DOHH2 (cell line): Measurements from ENCODE around the gene DNAI7.

Source experiments
- H3F3A ChIP-seq: fragments of 200-600 bp; sonication (generic), shearing (Covaris generic); 2 replicates; pipeline ENCODE4 v1.6.0; 2016; ENCODE audit warnings: antibody characterized with exemption, mild to moderate bottlenecking; ENCODE audit not compliant: control insufficient read depth, insufficient read depth
- H3K27ac ChIP-seq: fragments of 200-600 bp; sonication (generic); 2 replicates; pipeline ENCODE4 v1.5.1; 2014; ENCODE audit warnings: low read depth, mild to moderate bottlenecking, low read length, moderate library complexity
- H3K27me3 ChIP-seq: fragments of 200-600 bp; sonication (generic); 2 replicates; pipeline ENCODE4 v1.6.1; 2014; ENCODE audit warnings: mild to moderate bottlenecking, low read length, mixed read lengths; ENCODE audit not compliant: control insufficient read depth
- H3K36me3 ChIP-seq: fragments of 200-600 bp; sonication (generic); 2 replicates; pipeline ENCODE4 v1.6.1; 2014; ENCODE audit warnings: mild to moderate bottlenecking, low read length, moderate library complexity, mixed read lengths; ENCODE audit not compliant: control insufficient read depth
- H3K4me1 ChIP-seq: fragments of 200-600 bp; sonication (generic); 2 replicates; pipeline ENCODE4 v1.6.1; 2014; ENCODE audit warnings: mild to moderate bottlenecking, low read length, mixed read lengths; ENCODE audit not compliant: control insufficient read depth
- H3K4me2 ChIP-seq: fragments of 200-600 bp; sonication (generic); 2 replicates; pipeline ENCODE4 v1.6.0; 2014; ENCODE audit warnings: mild to moderate bottlenecking, low read length, moderate library complexity
- H3K4me3 ChIP-seq: fragments of 200-600 bp; sonication (generic); 2 replicates; pipeline ENCODE4 v1.5.1; 2014; ENCODE audit warnings: mild to moderate bottlenecking, low read length, mixed read lengths
- H3K79me2 ChIP-seq: fragments of 200-600 bp; sonication (generic); 2 replicates; pipeline ENCODE4 v1.6.1; 2014; ENCODE audit warnings: mild to moderate bottlenecking, low read length, mixed read lengths; ENCODE audit not compliant: control insufficient read depth
- H3K9me2 ChIP-seq: fragments of 200-600 bp; sonication (generic); replicated peaks from 2 replicates; pipeline ENCODE4 v1.6.1; 2014; ENCODE audit warnings: mild to moderate bottlenecking, low read length, mixed read lengths; ENCODE audit not compliant: control insufficient read depth
- H3K9me3 ChIP-seq: fragments of 200-600 bp; sonication (generic); 2 replicates; pipeline ENCODE4 v1.6.1; 2014; ENCODE audit warnings: antibody characterized with exemption, low read length, mixed read lengths; ENCODE audit not compliant: control insufficient read depth, insufficient read depth
- H4K20me1 ChIP-seq: fragments of 200-600 bp; sonication (generic); 2 replicates; pipeline ENCODE4 v1.6.0; 2014; ENCODE audit warnings: low read depth, mild to moderate bottlenecking, antibody characterized with exemption, low read length, moderate library complexity; ENCODE audit not compliant: control insufficient read depth, insufficient read depth
- EZH2phosphoT487 ChIP-seq: fragments of 200-600 bp; sonication (generic); IDR thresholded peaks from 2 replicates; pipeline ENCODE4 v1.6.1; 2017; ENCODE audit warnings: borderline replicate concordance, mild to moderate bottlenecking, antibody characterized with exemption, low read length, moderate library complexity, mixed read lengths
- TF ChIP-seq, protein P1 (sequence below): fragments of 200-600 bp; sonication (generic); IDR thresholded peaks from one replicate; pipeline ENCODE4 v1.5.1; 2014; ENCODE audit warnings: antibody characterized with exemption, mild to moderate bottlenecking, low read depth, low read length; ENCODE audit not compliant: poor library complexity, severe bottlenecking

The DNAI7 gene

DNA sequence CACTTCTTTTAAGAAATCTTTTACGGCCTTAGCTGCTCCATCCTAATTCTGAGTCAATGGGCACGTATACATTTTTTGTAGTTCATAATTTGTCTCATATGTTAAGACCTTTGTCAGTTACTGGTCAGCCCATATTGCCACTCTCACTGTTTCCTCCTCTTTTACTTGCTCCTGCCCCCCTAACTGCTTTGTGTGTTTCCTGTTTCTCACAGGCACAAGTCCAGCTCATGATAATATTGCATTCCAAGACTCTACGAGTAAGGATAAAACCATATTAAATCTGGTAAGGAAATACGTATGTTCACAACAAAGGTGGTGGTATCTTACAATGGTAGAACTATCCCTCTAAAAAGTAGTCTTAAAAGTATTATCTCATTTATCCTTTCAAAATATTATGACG is 111.7 kb downstream of the DNAI7 start:
- H3K4me2 ChIP-seq: no peak overlapping the region
- peaks cover 57% of the 10 kb centered on the region for H3K4me1 ChIP-seq
- H3K36me3 ChIP-seq: peaks cover 100% of the 10 kb centered on the region
- H3K79me2 ChIP-seq: peaks cover 85% of the 10 kb centered on the region
- no peaks in the 10 kb centered on the region for H3K9me3 ChIP-seq
- no peaks in the 10 kb centered on the region for H4K20me1 ChIP-seq
- H3F3A ChIP-seq: peaks cover 77% of the 10 kb centered on the region
- H3K4me3 ChIP-seq: no peak overlapping the region
- H3K9me2 ChIP-seq: no peaks in the 10 kb centered on the region
- TF ChIP-seq EZH2phosphoT487: no peak
- TF ChIP-seq, protein P1, sequence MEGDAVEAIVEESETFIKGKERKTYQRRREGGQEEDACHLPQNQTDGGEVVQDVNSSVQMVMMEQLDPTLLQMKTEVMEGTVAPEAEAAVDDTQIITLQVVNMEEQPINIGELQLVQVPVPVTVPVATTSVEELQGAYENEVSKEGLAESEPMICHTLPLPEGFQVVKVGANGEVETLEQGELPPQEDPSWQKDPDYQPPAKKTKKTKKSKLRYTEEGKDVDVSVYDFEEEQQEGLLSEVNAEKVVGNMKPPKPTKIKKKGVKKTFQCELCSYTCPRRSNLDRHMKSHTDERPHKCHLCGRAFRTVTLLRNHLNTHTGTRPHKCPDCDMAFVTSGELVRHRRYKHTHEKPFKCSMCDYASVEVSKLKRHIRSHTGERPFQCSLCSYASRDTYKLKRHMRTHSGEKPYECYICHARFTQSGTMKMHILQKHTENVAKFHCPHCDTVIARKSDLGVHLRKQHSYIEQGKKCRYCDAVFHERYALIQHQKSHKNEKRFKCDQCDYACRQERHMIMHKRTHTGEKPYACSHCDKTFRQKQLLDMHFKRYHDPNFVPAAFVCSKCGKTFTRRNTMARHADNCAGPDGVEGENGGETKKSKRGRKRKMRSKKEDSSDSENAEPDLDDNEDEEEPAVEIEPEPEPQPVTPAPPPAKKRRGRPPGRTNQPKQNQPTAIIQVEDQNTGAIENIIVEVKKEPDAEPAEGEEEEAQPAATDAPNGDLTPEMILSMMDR: no peak
- H3K27ac ChIP-seq: no peak overlapping the region
- H3K27me3 ChIP-seq: no peaks in the 10 kb centered on the region

DNA sequence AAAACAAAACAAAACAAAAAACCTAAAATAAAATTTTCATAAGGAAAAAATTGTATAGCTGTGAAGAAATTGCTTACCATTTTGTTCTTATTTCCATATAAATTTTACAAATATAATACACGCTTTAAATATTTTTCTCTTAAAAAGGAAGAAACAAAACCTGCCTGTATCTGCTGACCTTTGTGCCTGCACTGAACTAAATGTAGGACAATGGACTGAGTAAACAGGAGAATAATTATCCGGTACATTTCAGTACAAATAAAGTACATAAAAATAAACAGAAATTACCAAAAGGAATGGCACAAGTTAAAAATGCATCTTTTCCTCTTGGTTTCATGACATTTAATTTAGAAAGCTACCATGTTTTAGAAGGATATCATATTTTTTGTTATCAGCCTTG is 112.3 kb downstream of the DNAI7 start:
- peaks cover 100% of the 10 kb centered on the region for H3K36me3 ChIP-seq
- H3K79me2 ChIP-seq: peaks cover 85% of the 10 kb centered on the region
- peaks cover 3% of the 10 kb centered on the region; the same call in 1 of the 2 replicates for H4K20me1 ChIP-seq
- H3K4me3 ChIP-seq: no peak overlapping the region
- H3K9me2 ChIP-seq: no peaks in the 10 kb centered on the region
- H3K9me3 ChIP-seq: no peaks in the 10 kb centered on the region
- H3K27me3 ChIP-seq: no peaks in the 10 kb centered on the region
- TF ChIP-seq, protein P1: no peak
- no peak for TF ChIP-seq EZH2phosphoT487
- H3K27ac ChIP-seq: no peak overlapping the region
- no peak overlapping the region for H3K4me2 ChIP-seq
- peaks cover 77% of the 10 kb centered on the region for H3F3A ChIP-seq
- peaks cover 54% of the 10 kb centered on the region for H3K4me1 ChIP-seq

GRCh38 chr12:25079393-25079792 is 115.6 kb downstream of the DNAI7 start:
- Histone ChIP-seq H3K36me3 (peaks cover 97% of the 10 kb centered on the region), H3K27me3 (no peaks in the 10 kb centered on the region), H3K4me3 (no peak overlapping the region), H3K4me2 (no peak overlapping the region), H3K79me2 (peaks cover 85% of the 10 kb centered on the region), H3K27ac (no peak overlapping the region), H3K9me3 (no peaks in the 10 kb centered on the region), H4K20me1 (peaks cover 13% of the 10 kb centered on the region; the same call in 1 of the 2 replicates), H3F3A (peaks cover 87% of the 10 kb centered on the region), H3K9me2 (no peaks in the 10 kb centered on the region), H3K4me1 (peaks cover 38% of the 10 kb centered on the region)
- TF ChIP-seq, protein P1: no peak
- no peak for TF ChIP-seq EZH2phosphoT487
